ENCODE data around the gene PHACTR3. TPM values are rescaled to one million over a fixed set of nuclear protein-coding genes. Genes with fewer than 3 reads are reported as not detected.

The PHACTR3 gene
- total RNA-seq, 1 donor from 2014 or later = 1.8 TPM

- DNase-seq (ENCODE audit: low spot score) = no peak
Observed at GRCh38 chr20:59588236-59588855, 16.0 kb upstream of the PHACTR3 start.

GRCh38 chr20:59589086-59589684, 15.2 kb upstream of the PHACTR3 start:
- no peak for DNase-seq (ENCODE audit: low spot score)

- no peak for DNase-seq (ENCODE audit: low spot score)
Observed at GRCh38 chr20:59591061-59591460, 13.3 kb upstream of the PHACTR3 start.

DNA sequence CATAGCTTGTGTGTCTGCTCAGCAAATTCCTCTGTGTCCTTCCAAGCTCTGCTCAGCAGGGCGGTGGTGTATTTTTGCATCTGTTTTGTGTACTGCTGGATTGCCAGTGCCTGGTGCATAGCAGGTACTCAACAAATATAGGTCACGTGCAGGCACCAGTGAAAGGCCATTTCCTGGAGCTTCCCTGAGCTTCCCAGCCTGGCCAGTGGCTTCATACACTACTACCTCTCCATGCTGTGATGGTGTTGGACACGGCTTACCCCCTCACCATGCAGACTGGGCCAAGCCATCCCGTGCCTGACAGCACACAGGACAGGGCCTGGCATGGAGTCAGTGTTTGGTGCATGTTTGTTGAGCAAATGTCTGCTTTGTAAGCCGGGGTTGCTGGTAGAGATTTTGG, 7.7 kb upstream of the PHACTR3 start:
- no peak for DNase-seq (ENCODE audit: low spot score)

- no peak for DNase-seq (ENCODE audit: low spot score)
Observed at GRCh38 chr20:59597240-59597639, 7.1 kb upstream of the PHACTR3 start.

DNA sequence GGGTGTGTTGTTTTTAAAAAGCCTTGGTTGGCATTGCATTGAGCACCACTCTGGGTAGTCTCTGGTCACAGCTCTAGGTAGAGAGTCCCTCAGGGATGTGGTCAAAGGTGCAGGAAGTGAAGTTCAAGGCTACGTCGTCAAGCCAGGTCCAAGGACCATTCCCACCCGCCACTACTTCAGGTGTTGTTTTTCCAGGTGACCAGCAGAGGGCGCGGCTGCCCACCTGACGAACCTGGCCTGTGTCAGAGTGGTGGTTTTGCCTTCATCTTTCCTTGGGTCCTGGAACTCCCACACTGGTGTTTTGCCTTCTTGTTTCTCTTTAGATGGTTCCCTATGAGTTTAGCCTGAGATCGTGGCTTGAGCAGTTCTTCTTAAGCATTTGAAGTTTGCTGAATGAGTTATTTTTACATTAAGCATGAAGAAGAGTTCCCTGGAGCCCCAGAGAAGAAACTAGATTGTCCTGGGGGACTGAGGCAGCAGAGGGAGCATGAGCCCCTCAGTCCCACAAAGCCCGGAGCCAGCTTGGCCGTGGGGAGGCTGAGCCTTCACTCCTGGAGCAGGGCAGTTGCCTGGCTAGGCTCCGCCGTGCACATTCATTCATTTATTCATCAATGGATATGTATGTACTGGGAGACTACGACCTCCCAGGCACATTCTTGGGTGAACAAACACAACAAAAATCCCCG, 5.6 kb upstream of the PHACTR3 start:
- DNase-seq (ENCODE audit: low spot score) = no peak

- DNase-seq (ENCODE audit: low spot score) = no peak
Observed at GRCh38 chr20:59599941-59600340, 4.4 kb upstream of the PHACTR3 start.

GRCh38 chr20:59600472-59600871, 3.9 kb upstream of the PHACTR3 start:
- no peak for DNase-seq (ENCODE audit: low spot score)

DNA sequence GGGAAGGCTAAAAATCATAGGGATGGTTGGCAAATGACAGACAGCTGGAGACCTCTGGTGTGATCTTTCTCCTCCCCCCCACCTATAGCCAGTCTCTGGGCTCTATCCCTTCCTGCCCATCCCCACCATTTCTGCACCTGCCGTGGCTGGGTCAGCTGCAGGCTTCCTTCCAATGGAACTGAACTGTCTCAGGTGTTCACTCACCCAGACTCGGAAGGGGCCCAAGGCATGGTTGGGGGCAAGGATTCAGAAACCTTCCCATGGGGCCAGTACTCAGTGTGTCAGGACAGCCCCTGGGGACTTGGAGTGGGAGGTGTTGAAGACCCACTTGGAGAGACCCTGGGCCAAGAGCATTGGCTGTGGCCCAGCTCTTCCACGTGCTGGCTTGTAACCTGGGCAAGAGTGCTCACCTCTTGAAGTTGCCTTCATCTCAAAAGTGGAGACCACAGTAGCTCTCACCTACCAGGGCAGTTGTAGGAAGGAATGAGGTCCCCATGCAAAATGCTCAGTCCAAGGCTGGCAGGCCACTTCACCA, 1.7 kb upstream of the PHACTR3 start:
- DNase-seq (ENCODE audit: low spot score) = no peak

GRCh38 chr20:59603176-59603575, 1.2 kb upstream of the PHACTR3 start:
- no peak for DNase-seq (ENCODE audit: low spot score)

DNA sequence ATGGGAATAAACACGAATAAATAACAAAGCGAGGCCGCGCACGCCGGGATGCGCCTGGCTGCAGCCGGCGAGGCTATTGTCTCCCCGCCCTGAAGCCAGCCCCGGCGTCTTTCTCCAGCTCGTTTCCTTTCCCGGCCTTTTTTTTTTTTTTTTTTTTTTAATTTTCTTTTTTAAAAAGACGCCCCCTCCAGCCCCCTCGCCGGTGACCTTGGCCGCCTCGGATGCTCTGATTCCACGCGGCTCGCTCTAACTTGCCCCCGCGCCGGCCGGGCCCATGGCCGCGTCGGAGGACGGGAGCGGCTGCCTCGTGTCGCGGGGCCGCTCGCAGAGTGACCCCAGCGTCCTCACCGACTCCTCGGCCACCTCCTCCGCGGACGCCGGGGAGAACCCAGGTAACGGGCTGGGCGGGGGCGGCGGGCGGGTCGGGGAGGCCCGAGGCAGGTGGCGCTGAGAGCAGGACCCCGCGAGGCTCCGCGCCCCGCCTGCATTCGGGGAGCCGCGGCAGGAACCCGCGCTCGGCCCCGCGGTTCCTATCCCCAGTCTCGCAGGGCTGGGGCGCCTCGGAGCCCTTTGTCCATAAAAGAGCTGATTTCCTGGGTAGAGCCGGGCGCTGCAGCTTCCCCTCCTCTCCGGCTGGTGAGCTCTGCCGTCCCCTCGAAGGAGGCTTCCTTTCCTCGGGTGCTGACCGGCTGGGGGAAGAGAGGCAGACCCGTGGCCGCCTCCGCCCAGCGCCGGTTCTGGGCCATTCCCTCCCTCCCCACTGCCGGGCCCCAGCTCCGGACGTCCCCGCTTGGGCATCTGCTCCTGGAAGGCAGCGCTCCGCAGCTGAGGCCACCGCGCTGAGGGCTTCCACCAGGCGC, 631 bp downstream of the PHACTR3 start:
- no peak for DNase-seq (ENCODE audit: low spot score)

GRCh38 chr20:59605601-59606364, 1.4 kb downstream of the PHACTR3 start:
- DNase-seq (ENCODE audit: low spot score) = no peak

GRCh38 chr20:59606566-59606965, 2.2 kb downstream of the PHACTR3 start:
- no peak for DNase-seq (ENCODE audit: low spot score)

GRCh38 chr20:59608396-59608795, 4.1 kb downstream of the PHACTR3 start:
- no peak for DNase-seq (ENCODE audit: low spot score)

DNA sequence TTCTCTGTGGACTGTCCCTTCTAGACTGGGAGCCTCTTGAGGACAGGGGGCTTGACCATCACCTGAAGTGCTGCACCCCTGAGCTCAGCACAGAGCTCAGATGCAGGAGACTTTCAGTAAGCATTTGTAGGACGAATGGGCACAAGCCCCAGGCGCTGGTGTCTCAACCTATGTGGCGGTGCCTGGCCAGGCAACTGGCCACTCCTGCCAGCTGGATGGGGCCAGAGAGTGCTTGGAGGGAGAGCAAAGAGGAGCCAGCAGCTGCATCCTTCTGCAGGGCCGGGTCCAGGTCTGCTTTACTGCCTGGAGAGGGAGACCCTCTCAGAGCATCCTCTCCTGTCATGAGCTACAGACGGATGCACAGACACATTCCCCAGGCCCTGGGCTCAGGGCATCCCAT, 4.5 kb downstream of the PHACTR3 start:
- DNase-seq (ENCODE audit: low spot score) = no peak

GRCh38 chr20:59611286-59611685, 6.9 kb downstream of the PHACTR3 start:
- no peak for DNase-seq (ENCODE audit: low spot score)

GRCh38 chr20:59613861-59614260, 9.5 kb downstream of the PHACTR3 start:
- no peak for DNase-seq (ENCODE audit: low spot score)

DNA sequence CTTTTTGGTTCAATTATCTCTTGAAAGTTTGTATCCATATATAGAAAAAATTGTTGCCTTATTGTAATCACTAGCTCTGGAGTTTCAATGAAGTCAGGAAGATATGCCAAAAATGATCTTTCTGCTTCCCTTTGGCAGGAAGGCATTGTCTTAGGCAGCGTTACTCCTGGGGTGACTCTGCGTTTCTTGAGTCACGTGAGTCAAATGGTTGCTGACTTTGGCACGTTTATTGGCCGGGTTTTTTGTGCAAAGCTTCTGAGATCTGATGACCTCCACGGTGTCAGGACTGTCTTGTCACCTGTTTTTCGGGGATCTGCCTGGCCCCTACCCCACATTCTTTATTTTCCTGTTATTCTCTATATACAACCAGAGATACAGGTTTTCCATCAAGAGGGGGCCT, 10.4 kb downstream of the PHACTR3 start:
- DNase-seq (ENCODE audit: low spot score) = no peak

GRCh38 chr20:59616306-59616705, 12.0 kb downstream of the PHACTR3 start:
- no peak for DNase-seq (ENCODE audit: low spot score)

GRCh38 chr20:59617221-59617620, 12.9 kb downstream of the PHACTR3 start:
- DNase-seq (ENCODE audit: low spot score) = no peak

DNA sequence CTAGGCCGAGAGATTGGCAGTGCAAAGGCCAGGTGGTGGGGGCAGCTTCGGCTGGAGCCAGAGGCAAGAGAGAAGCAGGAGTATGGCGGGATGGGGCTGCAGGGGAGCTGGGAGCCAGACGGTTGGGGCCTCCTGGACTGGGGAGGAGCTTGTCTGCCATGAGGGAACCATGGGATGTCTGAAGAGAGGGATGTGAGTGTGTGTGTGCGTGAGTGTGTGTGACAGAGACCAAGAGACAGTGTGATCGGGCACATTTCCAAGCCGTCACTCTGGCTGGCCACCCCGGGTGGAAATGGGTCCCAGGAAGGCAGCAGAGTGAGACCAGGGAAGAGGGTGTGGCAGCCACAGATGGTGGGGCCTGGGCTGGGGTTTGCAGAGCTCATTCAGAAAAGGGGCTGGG, 13.8 kb downstream of the PHACTR3 start:
- no peak for DNase-seq (ENCODE audit: low spot score)

All from mesenteric fat pad (tissue), 1 donor.